MM.1S (cell line): ENCODE measurements around the gene CYSTM1.

Source experiments
- DNase-seq: peaks from one replicate; pipeline ENCODE4 v3.0.0-alpha.2; 2015
- H2AFZ ChIP-seq: fragments of 300-600 bp; sonication (generic); 2 replicates; pipeline ENCODE4 v1.6.0; 2016; ENCODE audit warnings: antibody characterized with exemption, low read length
- H3F3A ChIP-seq: fragments of 300-600 bp; sonication (generic); 2 replicates; pipeline ENCODE4 v1.6.1; 2016; ENCODE audit warnings: mild to moderate bottlenecking, antibody characterized with exemption, low read length, moderate library complexity, mixed read lengths; ENCODE audit not compliant: insufficient read depth
- H3K27ac ChIP-seq: fragments of 300-600 bp; sonication (generic); 2 replicates; pipeline ENCODE4 v1.5.1; 2016; ENCODE audit warnings: mild to moderate bottlenecking, low read length
- H3K27me3 ChIP-seq: fragments of 300-600 bp; sonication (generic); replicated peaks from 2 replicates; pipeline ENCODE4 v1.6.0; 2016; ENCODE audit warnings: low read length; ENCODE audit not compliant: insufficient read depth
- H3K36me3 ChIP-seq: fragments of 300-600 bp; sonication (generic); replicated peaks from 2 replicates; pipeline ENCODE4 v1.6.1; 2016; ENCODE audit warnings: mild to moderate bottlenecking, low read length, mixed read lengths; ENCODE audit not compliant: insufficient read depth
- H3K4me1 ChIP-seq: fragments of 300-600 bp; sonication (generic); 2 replicates; pipeline ENCODE4 v1.6.1; 2016; ENCODE audit warnings: low read length, mixed read lengths
- H3K4me2 ChIP-seq: fragments of 300-600 bp; sonication (generic); 2 replicates; pipeline ENCODE4 v1.6.0; 2016; ENCODE audit warnings: low read depth, low read length
- H3K4me3 ChIP-seq: fragments of 300-600 bp; sonication (generic); 2 replicates; pipeline ENCODE4 v1.5.1; 2016; ENCODE audit warnings: low read length, mixed read lengths
- H3K79me2 ChIP-seq: fragments of 300-600 bp; sonication (generic); 2 replicates; pipeline ENCODE4 v1.6.1; 2016; ENCODE audit warnings: mixed run types, low read length, mixed read lengths
- H3K9ac ChIP-seq: fragments of 300-600 bp; sonication (generic); 2 replicates; pipeline ENCODE4 v1.6.1; 2016; ENCODE audit warnings: low read length, mixed read lengths
- H3K9me2 ChIP-seq: fragments of 300-600 bp; sonication (generic); replicated peaks from 2 replicates; pipeline ENCODE4 v1.6.1; 2016; ENCODE audit warnings: mild to moderate bottlenecking, low read length, mixed read lengths; ENCODE audit not compliant: insufficient read depth
- H3K9me3 ChIP-seq: fragments of 300-600 bp; sonication (generic); replicated peaks from 2 replicates; pipeline ENCODE4 v1.6.1; 2016; ENCODE audit warnings: mild to moderate bottlenecking, low read length, mixed read lengths; ENCODE audit not compliant: insufficient read depth
- H4K20me1 ChIP-seq: fragments of 300-600 bp; sonication (generic); 2 replicates; pipeline ENCODE4 v1.6.1; 2016; ENCODE audit warnings: mild to moderate bottlenecking, low read length, moderate library complexity, mixed read lengths; ENCODE audit not compliant: insufficient read depth
- CTCF ChIP-seq: fragments of 300-600 bp; sonication (generic); IDR thresholded peaks from 2 replicates; pipeline ENCODE4 v1.5.1; 2016; ENCODE audit warnings: antibody characterized with exemption, low read length, mixed read lengths
- EZH2 ChIP-seq: fragments of 300-600 bp; sonication (generic); optimal IDR thresholded peaks from 2 replicates; pipeline ENCODE3; 2017; ENCODE audit warnings: low read depth, mild to moderate bottlenecking, antibody characterized with exemption, low read length, mixed read lengths
- EZH2phosphoT487 ChIP-seq: fragments of 300-600 bp; sonication (generic); IDR thresholded peaks from 2 replicates; pipeline ENCODE4 v1.6.1; 2018; ENCODE audit warnings: antibody characterized with exemption, low read length

CYSTM1 gene

GRCh38 chr5:140181002-140181483 is 6.1 kb downstream of the CYSTM1 start:
- peak; percentile 73 for DNase-seq
- no peaks in the 10 kb centered on the region for H3K79me2 ChIP-seq

GRCh38 chr5:140181525-140181924 is 6.5 kb downstream of the CYSTM1 start:
- Histone ChIP-seq H3K9me2 (no peaks in the 10 kb centered on the region), H3K27ac (no peak overlapping the region), H3K9ac (peak overlapping the region; percentile 28; the same call in 1 of the 2 replicates), H3K36me3 (no peaks in the 10 kb centered on the region), H3K79me2 (no peaks in the 10 kb centered on the region), H3K27me3 (no peaks in the 10 kb centered on the region), H4K20me1 (no peaks in the 10 kb centered on the region), H3K4me1 (peaks cover 12% of the 10 kb centered on the region), H3K4me3 (no peak overlapping the region; the same call in 1 of the 2 replicates), H3K4me2 (peak overlapping the region; percentile 86; the same call in 1 of the 2 replicates), H3K9me3 (no peaks in the 10 kb centered on the region), H2AFZ (peak overlapping the region; percentile 69; the same call in 1 of the 2 replicates), H3F3A (no peaks in the 10 kb centered on the region; the same call in 1 of the 2 replicates)
- TF ChIP-seq CTCF (no peak), EZH2 (no peak), EZH2phosphoT487 (no peak)
- no peak for DNase-seq

More at GRCh38 chr5:140181002-140181483, 6.1 kb downstream of the CYSTM1 start:
- peak overlapping the region; percentile 38 for H3K4me3 ChIP-seq
- H3K9me2 ChIP-seq: no peaks in the 10 kb centered on the region
- peaks cover 12% of the 10 kb centered on the region for H3K4me1 ChIP-seq
- H3K36me3 ChIP-seq: no peaks in the 10 kb centered on the region
- peak overlapping the region; percentile 69 for H2AFZ ChIP-seq
- H3K27ac ChIP-seq: peak overlapping the region; percentile 42; the same call in 1 of the 2 replicates
- H3K9ac ChIP-seq: peak overlapping the region; percentile 28; the same call in 1 of the 2 replicates
- TF ChIP-seq CTCF (no peak), EZH2phosphoT487 (no peak), EZH2 (no peak)
- H3K27me3 ChIP-seq: no peaks in the 10 kb centered on the region
- H3K4me2 ChIP-seq: peak overlapping the region; percentile 86
- H4K20me1 ChIP-seq: no peaks in the 10 kb centered on the region
- H3K9me3 ChIP-seq: no peaks in the 10 kb centered on the region
- H3F3A ChIP-seq: no peaks in the 10 kb centered on the region; the same call in 1 of the 2 replicates

GRCh38 chr5:140182075-140182711 is 7.2 kb downstream of the CYSTM1 start:
- Histone ChIP-seq H3K4me1 (peaks cover 12% of the 10 kb centered on the region), H3K4me3 (no peak overlapping the region), H3K79me2 (no peaks in the 10 kb centered on the region), H3K27ac (no peak overlapping the region), H3K4me2 (no peak overlapping the region), H2AFZ (no peak overlapping the region), H4K20me1 (no peaks in the 10 kb centered on the region), H3K9me3 (no peaks in the 10 kb centered on the region), H3K9ac (no peak overlapping the region), H3K9me2 (no peaks in the 10 kb centered on the region), H3F3A (no peaks in the 10 kb centered on the region; the same call in 1 of the 2 replicates), H3K27me3 (no peaks in the 10 kb centered on the region), H3K36me3 (no peaks in the 10 kb centered on the region)
- no peak for DNase-seq
- TF ChIP-seq CTCF (no peak), EZH2phosphoT487 (no peak), EZH2 (no peak)
